ENCODE data around the gene TEX48.

Gene TEX48

GRCh38 chr9:114681594-114682332 lies at the start of gene TEX48:
Gene TEX48, minus strand, starts transcription at chr9:114682192. Its CDS starts 10,469 bp downstream, at chr9:114671723.
- DNase-seq, result peak; percentile 77

- no peak for DNase-seq
Observed at GRCh38 chr9:114731701-114732100, 49.7 kb upstream of the TEX48 start.

- no peak for DNase-seq
Observed at GRCh38 chr9:114729706-114730105, 47.7 kb upstream of the TEX48 start.

- no peak for DNase-seq
Observed at GRCh38 chr9:114725930-114726329, 43.9 kb upstream of the TEX48 start.

GRCh38 chr9:114724744-114725143 lies 42.8 kb upstream of the TEX48 start:
- no peak for DNase-seq

GRCh38 chr9:114723931-114724330 lies 41.9 kb upstream of the TEX48 start:
- DNase-seq, result no peak

GRCh38 chr9:114722937-114723620 lies 41.1 kb upstream of the TEX48 start:
- no peak for DNase-seq

GRCh38 chr9:114722081-114722621 lies 40.2 kb upstream of the TEX48 start:
- no peak for DNase-seq

GRCh38 chr9:114721491-114722079 lies 39.6 kb upstream of the TEX48 start:
- peak; percentile 7 for DNase-seq

- DNase-seq, result peak; percentile 18
Observed at GRCh38 chr9:114720086-114720676, 38.2 kb upstream of the TEX48 start.

GRCh38 chr9:114719290-114719689 lies 37.3 kb upstream of the TEX48 start:
- no peak for DNase-seq

- DNase-seq, result no peak
Observed at GRCh38 chr9:114718801-114719221, 36.8 kb upstream of the TEX48 start.

GRCh38 chr9:114717908-114718486 lies 36.0 kb upstream of the TEX48 start:
- DNase-seq, result no peak

GRCh38 chr9:114709636-114710035 lies 27.6 kb upstream of the TEX48 start:
- no peak for DNase-seq

GRCh38 chr9:114706711-114707110 lies 24.7 kb upstream of the TEX48 start:
- no peak for DNase-seq

- no peak for DNase-seq
Observed at GRCh38 chr9:114701988-114702387, 20.0 kb upstream of the TEX48 start.

- no peak for DNase-seq
Observed at GRCh38 chr9:114697951-114698351, 16.0 kb upstream of the TEX48 start.

GRCh38 chr9:114696814-114697544 lies 15.0 kb upstream of the TEX48 start:
- no peak for DNase-seq

GRCh38 chr9:114695948-114696347 lies 14.0 kb upstream of the TEX48 start:
- DNase-seq, result no peak

GRCh38 chr9:114694719-114695269 lies 12.8 kb upstream of the TEX48 start:
- no peak for DNase-seq

- DNase-seq, result no peak
Observed at GRCh38 chr9:114694146-114694545, 12.2 kb upstream of the TEX48 start.
